Gastroesophageal sphincter (tissue), 4 donors: Measurements from ENCODE around the gene TNFRSF1A. TPM values are rescaled to one million over a fixed set of nuclear protein-coding genes. Genes with fewer than 3 reads are reported as not detected.

ENCODE experiments used
- ATAC-seq: fragments of 150-250 bp; one replicate; pipeline ENCODE4 v1.9.1; 2016; ENCODE audit warnings: mild to moderate bottlenecking, moderate library complexity
- H3K27ac ChIP-seq, 4 donors: fragments of 200-600 bp; sonication (generic) in 3 of 4; 1 replicate in 3 of 4; 2 replicates in 1 of 4; pipeline ENCODE4 v1.5.1; 2016 to 2019
- H3K27me3 ChIP-seq: fragments of 200-600 bp; sonication (generic); one replicate; pipeline ENCODE4 v1.5.1; 2019
- H3K36me3 ChIP-seq, 2 donors: fragments of 200-600 bp; sonication (generic); one replicate each; pipeline ENCODE4 v1.5.1; 2019; ENCODE audit warnings: control low read depth in 1 of 2
- H3K4me1 ChIP-seq, 3 donors: fragments of 200-600 bp; sonication (generic); 1 replicate in 2 of 3; 2 replicates in 1 of 3; pipeline ENCODE4 v1.5.1; 2016 to 2019; ENCODE audit warnings: control low read depth in 2 of 3
- H3K4me3 ChIP-seq, 2 donors: fragments of 200-600 bp; sonication (generic); one replicate each; pipeline ENCODE4 v1.5.1; 2019; ENCODE audit warnings: mild to moderate bottlenecking in 1 of 2, moderate library complexity in 1 of 2
- H3K9me3 ChIP-seq, 3 donors: fragments of 200-600 bp; sonication (generic); one replicate each; pipeline ENCODE4 v1.5.1; 2017 to 2019; ENCODE audit warnings: control low read depth in 2 of 3
- EP300 ChIP-seq: sonication (generic); formaldehyde crosslinking; IDR thresholded peaks from one replicate; pipeline ENCODE4 v1.6.1; 2017; ENCODE audit warnings: antibody characterized with exemption, mild to moderate bottlenecking
- POLR2A ChIP-seq, 2 donors: fragments of 450-650 bp; IDR thresholded peaks; one replicate each; pipeline ENCODE4 v1.6.1; 2017; ENCODE audit warnings: antibody characterized with exemption in 2 of 2, mild to moderate bottlenecking in 2 of 2, moderate library complexity in 1 of 2
- POLR2AphosphoS5 ChIP-seq: sonication (generic); formaldehyde crosslinking; IDR thresholded peaks from one replicate; pipeline ENCODE4 v1.6.1; 2017; ENCODE audit warnings: antibody characterized with exemption
- WGBS, 2 donors: methylation state at CpG; one replicate each; pipeline ENCODE4 v1.1.5; 2018; ENCODE audit warnings: low coverage in 1 of 2; 5-methylcytosine and 5-hydroxymethylcytosine counted together
- total RNA-seq, 4 donors: library from RNA; depleted of rRNA; stranded (reverse); fragments of >200 nt; gene quantifications; one replicate each; pipeline ENCODE4 v1.1.0, GENCODE V29; 2016
- TF ChIP-seq, protein P1 (sequence below), 4 experiments: fragments of 200-600 bp in 2 of 4; fragments of 450-650 bp in 2 of 4; sonication (generic) in 1 of 4; IDR thresholded peaks; one replicate each; pipeline ENCODE4 v1.5.1; 2017 to 2019; ENCODE audit warnings: antibody characterized with exemption in 4 of 4, mild to moderate bottlenecking in 2 of 4, moderate library complexity in 2 of 4

Gene TNFRSF1A
- total RNA-seq, 4 donors from 2014 or later, result 150 to 356 (median 227) TPM

- no peaks in the 10 kb centered on the region for H3K9me3 ChIP-seq
- WGBS, 2 donors, result 64 to 71% methylated on average over 2 to 3 of the region's 3 CpGs
- H3K4me3 ChIP-seq, result no peak overlapping the region
- H3K4me1 ChIP-seq, result peaks cover 0 to 27% (median 5%) of the 10 kb centered on the region in 3 donors
- H3K36me3 ChIP-seq, result no peaks in the 10 kb centered on the region
- no peak for ATAC-seq
- no peaks in the 10 kb centered on the region for H3K27me3 ChIP-seq
- TF ChIP-seq POLR2AphosphoS5, result no peak
- TF ChIP-seq, protein P1, sequence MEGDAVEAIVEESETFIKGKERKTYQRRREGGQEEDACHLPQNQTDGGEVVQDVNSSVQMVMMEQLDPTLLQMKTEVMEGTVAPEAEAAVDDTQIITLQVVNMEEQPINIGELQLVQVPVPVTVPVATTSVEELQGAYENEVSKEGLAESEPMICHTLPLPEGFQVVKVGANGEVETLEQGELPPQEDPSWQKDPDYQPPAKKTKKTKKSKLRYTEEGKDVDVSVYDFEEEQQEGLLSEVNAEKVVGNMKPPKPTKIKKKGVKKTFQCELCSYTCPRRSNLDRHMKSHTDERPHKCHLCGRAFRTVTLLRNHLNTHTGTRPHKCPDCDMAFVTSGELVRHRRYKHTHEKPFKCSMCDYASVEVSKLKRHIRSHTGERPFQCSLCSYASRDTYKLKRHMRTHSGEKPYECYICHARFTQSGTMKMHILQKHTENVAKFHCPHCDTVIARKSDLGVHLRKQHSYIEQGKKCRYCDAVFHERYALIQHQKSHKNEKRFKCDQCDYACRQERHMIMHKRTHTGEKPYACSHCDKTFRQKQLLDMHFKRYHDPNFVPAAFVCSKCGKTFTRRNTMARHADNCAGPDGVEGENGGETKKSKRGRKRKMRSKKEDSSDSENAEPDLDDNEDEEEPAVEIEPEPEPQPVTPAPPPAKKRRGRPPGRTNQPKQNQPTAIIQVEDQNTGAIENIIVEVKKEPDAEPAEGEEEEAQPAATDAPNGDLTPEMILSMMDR (IDR thresholded peaks at IDR 0.05), result no peak
- peak overlapping the region in 3 of 4 donors; percentile 56 to 87 (median 87) for H3K27ac ChIP-seq
Observed at GRCh38 chr12:6362403-6362802, 20.5 kb upstream of the TNFRSF1A start.

- Histone ChIP-seq H3K4me3 (no peak overlapping the region), H3K27me3 (no peaks in the 10 kb centered on the region), H3K27ac (peak overlapping the region in 3 of 4 donors; percentile 26 to 87 (median 56)), H3K4me1 (peaks cover 0 to 27% (median 5%) of the 10 kb centered on the region in 3 donors), H3K9me3 (no peaks in the 10 kb centered on the region), H3K36me3 (no peaks in the 10 kb centered on the region)
- peak; percentile 6 for TF ChIP-seq POLR2AphosphoS5
- TF ChIP-seq POLR2A (IDR thresholded peaks at IDR 0.05), result no peak
- TF ChIP-seq, protein P1 (IDR thresholded peaks at IDR 0.05), result no peak
- TF ChIP-seq EP300, result no peak
- 80 to 93% methylated on average over 2 to 6 of the region's 14 CpGs for WGBS, 2 donors
- ATAC-seq, result peak; percentile 35
Observed at GRCh38 chr12:6361834-6362233, 20.0 kb upstream of the TNFRSF1A start.

- no peak for TF ChIP-seq POLR2A (IDR thresholded peaks at IDR 0.05)
- TF ChIP-seq EP300, result no peak
- TF ChIP-seq, protein P1 (IDR thresholded peaks at IDR 0.05), result no peak
- TF ChIP-seq POLR2AphosphoS5, result no peak
- H3K27me3 ChIP-seq, result no peaks in the 10 kb centered on the region
- H3K9me3 ChIP-seq, result no peaks in the 10 kb centered on the region
- 50 to 56% methylated on average over 2 to 8 of the region's 11 CpGs for WGBS, 2 donors
- peak overlapping the region in 2 of 4 donors; percentile 26 to 87 for H3K27ac ChIP-seq
- no peak overlapping the region for H3K4me3 ChIP-seq
- ATAC-seq, result no peak
- H3K4me1 ChIP-seq, result peaks cover 0 to 27% (median 5%) of the 10 kb centered on the region in 3 donors
- no peaks in the 10 kb centered on the region for H3K36me3 ChIP-seq
Observed at GRCh38 chr12:6360578-6361490, 19.0 kb upstream of the TNFRSF1A start.

GRCh38 chr12:6360080-6360571, 18.2 kb upstream of the TNFRSF1A start:
- Histone ChIP-seq H3K4me1 (peaks cover 0 to 27% (median 5%) of the 10 kb centered on the region in 3 donors), H3K36me3 (no peaks in the 10 kb centered on the region), H3K27ac (peak overlapping the region in 1 of 4 donors; percentile 4), H3K9me3 (no peaks in the 10 kb centered on the region), H3K4me3 (no peak overlapping the region), H3K27me3 (no peaks in the 10 kb centered on the region)
- ATAC-seq, result no peak
- 93 to 94% methylated on average over 3 to 6 of the region's 7 CpGs for WGBS, 2 donors
- TF ChIP-seq POLR2AphosphoS5, result no peak
- no peak for TF ChIP-seq EP300
- TF ChIP-seq, protein P1 (IDR thresholded peaks at IDR 0.05), result no peak
